Measurements from ENCODE around the gene RBP2. TPM values are rescaled to one million over a fixed set of nuclear protein-coding genes. Genes with fewer than 3 reads are reported as not detected.
A peak's percentile ranks its signal among the peaks of the same experiment; 100 is the strongest.

Gene RBP2
- total RNA-seq, 4 donors from 2014 or later = not detected

DNA sequence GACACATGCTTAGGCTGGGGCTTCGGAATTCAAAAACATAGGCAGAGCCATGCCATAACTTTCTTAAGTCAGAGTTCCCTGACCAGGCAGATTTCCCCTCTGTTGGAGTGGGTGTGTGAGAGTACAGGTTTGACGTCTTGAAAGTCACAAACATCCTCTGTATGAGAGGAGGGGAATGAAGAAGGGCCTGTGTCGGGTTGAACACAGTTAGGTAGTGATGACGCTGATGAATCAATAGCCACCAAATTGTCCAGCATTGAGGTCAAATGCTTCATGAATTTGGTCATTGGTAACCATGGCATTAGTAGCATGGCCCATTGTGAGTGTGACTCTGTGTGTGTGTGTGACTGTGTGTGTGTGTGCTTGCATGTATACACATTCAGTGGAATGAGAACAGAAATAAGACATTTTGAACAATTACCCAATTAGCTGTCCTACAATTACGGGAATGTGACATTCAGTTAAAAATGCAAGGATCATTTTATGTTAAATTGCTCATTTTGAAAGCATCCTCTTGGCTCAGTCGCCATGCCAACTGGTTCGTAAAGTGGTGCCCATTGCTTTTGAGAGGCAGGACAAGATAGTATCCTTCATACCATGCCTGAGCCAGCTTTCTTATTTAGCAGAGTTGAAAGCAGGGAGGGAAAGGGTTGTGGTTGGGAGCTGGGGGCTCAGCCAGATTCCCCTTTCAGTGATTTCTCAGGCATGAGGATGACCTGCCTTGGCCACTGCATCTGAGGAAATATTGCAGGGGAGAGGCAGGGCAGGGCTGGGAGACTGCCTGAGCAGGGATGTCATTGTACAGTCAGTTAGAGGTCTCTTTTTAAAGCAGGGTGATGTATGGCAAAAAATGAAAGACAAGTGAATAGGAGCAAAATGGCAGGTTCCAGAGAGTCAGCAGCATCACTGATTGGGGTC is 35.4 kb downstream of the RBP2 start:
- DNase-seq = no peak
- intact Hi-C loops (cut with DNase I) = no loop called here

DNA sequence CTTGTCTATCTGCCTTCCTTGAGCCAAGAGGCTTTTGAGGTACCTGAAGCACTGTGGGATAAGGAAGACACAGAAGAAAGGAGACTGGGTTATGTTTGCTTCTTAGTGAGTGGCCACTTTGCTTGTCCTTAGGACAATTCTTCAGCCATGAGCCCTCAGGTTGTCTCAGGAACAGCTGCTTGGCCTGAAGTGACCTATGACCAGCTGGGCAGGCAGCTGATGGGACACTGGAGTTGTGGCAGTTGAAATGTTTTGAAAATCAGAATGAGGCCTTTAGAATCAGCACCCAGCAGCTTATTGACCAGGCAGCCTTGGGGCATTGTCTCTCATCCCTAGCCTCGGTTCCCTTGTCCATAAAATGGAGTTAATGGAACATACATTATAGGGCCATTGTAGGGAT is 37.0 kb downstream of the RBP2 start:
- WGBS, 2 donors = 93 to 100% methylated on average over 1 of the region's 1 CpG
- H3K4me1 ChIP-seq = peaks cover 5 to 14% (median 5%) of the 10 kb centered on the region in 3 donors
- no peaks in the 10 kb centered on the region for H3K36me3 ChIP-seq
- H3K27ac ChIP-seq = no peak overlapping the region
- no peaks in the 10 kb centered on the region for H3K9me3 ChIP-seq
- intact Hi-C loops (cut with DNase I) = no loop called here
- H3K4me3 ChIP-seq = no peak overlapping the region
- no peaks in the 10 kb centered on the region for H3K27me3 ChIP-seq
- TF ChIP-seq, protein P1, sequence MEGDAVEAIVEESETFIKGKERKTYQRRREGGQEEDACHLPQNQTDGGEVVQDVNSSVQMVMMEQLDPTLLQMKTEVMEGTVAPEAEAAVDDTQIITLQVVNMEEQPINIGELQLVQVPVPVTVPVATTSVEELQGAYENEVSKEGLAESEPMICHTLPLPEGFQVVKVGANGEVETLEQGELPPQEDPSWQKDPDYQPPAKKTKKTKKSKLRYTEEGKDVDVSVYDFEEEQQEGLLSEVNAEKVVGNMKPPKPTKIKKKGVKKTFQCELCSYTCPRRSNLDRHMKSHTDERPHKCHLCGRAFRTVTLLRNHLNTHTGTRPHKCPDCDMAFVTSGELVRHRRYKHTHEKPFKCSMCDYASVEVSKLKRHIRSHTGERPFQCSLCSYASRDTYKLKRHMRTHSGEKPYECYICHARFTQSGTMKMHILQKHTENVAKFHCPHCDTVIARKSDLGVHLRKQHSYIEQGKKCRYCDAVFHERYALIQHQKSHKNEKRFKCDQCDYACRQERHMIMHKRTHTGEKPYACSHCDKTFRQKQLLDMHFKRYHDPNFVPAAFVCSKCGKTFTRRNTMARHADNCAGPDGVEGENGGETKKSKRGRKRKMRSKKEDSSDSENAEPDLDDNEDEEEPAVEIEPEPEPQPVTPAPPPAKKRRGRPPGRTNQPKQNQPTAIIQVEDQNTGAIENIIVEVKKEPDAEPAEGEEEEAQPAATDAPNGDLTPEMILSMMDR (IDR thresholded peaks at IDR 0.05) = no peak
- TF ChIP-seq POLR2A (IDR thresholded peaks at IDR 0.05) = no peak
- no peak for DNase-seq

More for the DNA sequence above, 35.4 kb downstream of the RBP2 start:
- Histone ChIP-seq H3K27me3 (no peaks in the 10 kb centered on the region), H3K27ac (no peak overlapping the region), H3K9me3 (no peaks in the 10 kb centered on the region), H3K4me3 (no peak overlapping the region), H3K36me3 (no peaks in the 10 kb centered on the region), H3K4me1 (no peaks in the 10 kb centered on the region)
- TF ChIP-seq, protein P1 (IDR thresholded peaks at IDR 0.05) = no peak
- no peak for TF ChIP-seq POLR2A (IDR thresholded peaks at IDR 0.05)
- WGBS, 2 donors = 86 to 89% methylated on average over 7 of the region's 7 CpGs

DNA sequence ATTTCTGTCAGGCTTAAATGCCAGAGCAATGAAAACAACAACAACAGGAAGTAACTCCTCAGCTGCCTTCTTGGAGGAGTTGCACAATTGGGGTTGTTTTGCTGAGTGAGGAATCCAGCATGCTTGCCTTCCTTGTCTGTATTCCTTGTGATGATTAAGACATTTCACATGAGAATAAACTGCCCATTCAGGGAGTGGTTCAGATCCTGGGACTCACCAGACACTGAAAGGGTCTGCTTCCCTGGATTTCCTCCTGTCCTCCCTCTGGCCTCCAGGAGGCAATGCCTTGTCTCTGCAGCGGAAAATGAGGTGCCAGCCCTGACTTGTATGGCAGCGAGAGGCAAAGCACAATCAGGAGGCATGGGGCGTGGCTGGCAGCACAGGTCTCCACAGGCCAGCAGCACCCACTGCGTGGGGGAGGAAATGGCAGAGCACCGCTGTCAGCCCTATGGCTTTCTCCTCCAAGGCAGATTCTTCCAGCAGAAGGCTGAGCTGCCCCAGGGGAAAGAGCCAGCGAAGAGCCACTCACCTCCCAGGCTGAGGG is 41.5 kb downstream of the RBP2 start:
- 50% methylated on average over 2 of the region's 6 CpGs; no CpG with 5 or more reads in 1 of the 2 donors for WGBS, 2 donors
- Histone ChIP-seq H3K9me3 (no peaks in the 10 kb centered on the region), H3K27me3 (no peaks in the 10 kb centered on the region), H3K36me3 (no peaks in the 10 kb centered on the region), H3K4me3 (no peak overlapping the region), H3K4me1 (peaks cover 5 to 19% (median 5%) of the 10 kb centered on the region in 3 donors), H3K27ac (peak overlapping the region; percentile 57 to 75 (median 65))
- no peak for DNase-seq
- intact Hi-C loops (cut with DNase I) = no loop called here
- TF ChIP-seq POLR2A (IDR thresholded peaks at IDR 0.05) = no peak
- TF ChIP-seq, protein P1 (IDR thresholded peaks at IDR 0.05) = peak in 4 of 6 experiments; percentile 11 to 58 (median 30)

DNA sequence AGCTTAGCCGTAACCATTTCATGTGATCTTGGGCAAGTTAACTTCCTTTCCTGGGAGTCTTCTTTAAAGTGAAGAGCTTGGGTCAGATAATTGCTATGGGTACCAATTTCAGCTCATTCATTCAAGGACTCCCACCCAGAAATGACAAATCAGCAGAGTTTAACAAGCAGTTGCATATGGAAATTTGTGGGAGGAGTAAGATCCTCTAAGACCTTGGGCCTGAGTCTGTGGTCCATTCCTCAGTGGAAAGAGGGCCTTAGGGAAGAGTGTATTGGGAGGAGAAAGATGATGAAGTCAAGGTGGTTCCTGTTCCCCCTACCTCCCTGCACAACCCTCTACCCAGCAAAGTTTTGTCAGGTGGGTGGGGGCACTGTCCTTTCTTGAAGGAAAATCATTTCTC is 42.1 kb downstream of the RBP2 start:
- WGBS, 2 donors = 80 to 100% methylated on average over 1 of the region's 1 CpG
- no peaks in the 10 kb centered on the region for H3K9me3 ChIP-seq
- peaks cover 5 to 19% (median 5%) of the 10 kb centered on the region in 3 donors for H3K4me1 ChIP-seq
- TF ChIP-seq POLR2A (IDR thresholded peaks at IDR 0.05) = no peak
- TF ChIP-seq, protein P1 (IDR thresholded peaks at IDR 0.05) = no peak
- H3K27me3 ChIP-seq = no peaks in the 10 kb centered on the region
- peak overlapping the region; percentile 57 to 75 (median 65) for H3K27ac ChIP-seq
- no peak for DNase-seq
- intact Hi-C loops (cut with DNase I) = no loop called here
- H3K36me3 ChIP-seq = no peaks in the 10 kb centered on the region
- H3K4me3 ChIP-seq = no peak overlapping the region

DNA sequence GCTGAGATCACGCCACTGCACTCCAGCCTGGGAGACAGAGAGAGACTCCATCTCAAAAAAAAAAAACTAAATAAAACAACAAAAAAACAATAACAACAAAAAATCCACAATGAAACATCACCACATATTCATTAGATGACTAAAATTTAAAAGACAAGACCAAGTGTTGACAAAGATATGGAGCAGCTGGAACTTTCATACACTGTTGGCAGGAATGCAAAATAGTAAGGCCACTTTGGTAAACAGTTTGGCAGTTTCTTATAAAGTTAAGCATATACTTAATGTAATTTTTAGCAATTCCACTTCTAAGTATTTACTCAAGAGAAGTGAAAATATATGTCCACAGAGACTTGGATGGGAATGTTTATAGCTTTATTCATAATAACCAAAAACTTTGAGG is 43.2 kb downstream of the RBP2 start:
- no peaks in the 10 kb centered on the region for H3K36me3 ChIP-seq
- H3K27ac ChIP-seq = no peak overlapping the region
- intact Hi-C loops (cut with DNase I) = no loop called here
- TF ChIP-seq POLR2A (IDR thresholded peaks at IDR 0.05) = no peak
- TF ChIP-seq, protein P1 (IDR thresholded peaks at IDR 0.05) = no peak
- no peak overlapping the region for H3K4me3 ChIP-seq
- H3K27me3 ChIP-seq = no peaks in the 10 kb centered on the region
- no peak for DNase-seq
- WGBS, 2 donors = 100% methylated on average over 1 of the region's 1 CpG
- H3K4me1 ChIP-seq = peaks cover 5 to 19% (median 5%) of the 10 kb centered on the region in 3 donors
- no peaks in the 10 kb centered on the region for H3K9me3 ChIP-seq
